ENCODE measurements around the gene MAPK11. TPM values are rescaled to one million over a fixed set of nuclear protein-coding genes. Genes with fewer than 3 reads are reported as not detected.

MAPK11 gene
- polyA plus RNA-seq, 3 donors = 0.81 TPM; not detected in 2

GRCh38 chr22:50226875-50227165 lies 43.4 kb downstream of the MAPK11 start:
- Histone ChIP-seq H3K27ac (ENCODE audit: low read depth in 1 of 2, low read length in 2 of 2) (no peak overlapping the region), H3K4me1 (ENCODE audit: control insufficient read depth in 1 of 2, insufficient read depth in 2 of 2, low read length in 2 of 2) (no peaks in the 10 kb centered on the region), H3K36me3 (replicated peaks in 1 of 2; ENCODE audit: control insufficient read depth in 1 of 2, insufficient read depth in 2 of 2, low read length in 2 of 2) (peaks cover 61 to 83% of the 10 kb centered on the region in 2 donors), H3K79me2 (ENCODE audit: insufficient read depth, low read length) (no peaks in the 10 kb centered on the region), H3K4me3 (replicated peaks in 1 of 3; ENCODE audit: low read depth in 2 of 3, low read length in 3 of 3) (no peak overlapping the region), H4K20me1 (ENCODE audit: insufficient read depth, low read length) (no peaks in the 10 kb centered on the region), H3K9me3 (replicated peaks in 1 of 2; ENCODE audit: control insufficient read depth in 1 of 2, insufficient read depth in 1 of 2, low read length in 2 of 2) (no peaks in the 10 kb centered on the region), H3K27me3 (ENCODE audit: control insufficient read depth in 2 of 2, insufficient read depth in 2 of 2, low read length in 2 of 2) (no peaks in the 10 kb centered on the region), H2AFZ (ENCODE audit: insufficient read depth, low read depth, low read length, poor library complexity, severe bottlenecking) (no peak overlapping the region), H3K4me2 (replicated peaks; ENCODE audit: extremely low read depth, low read length, poor library complexity, severe bottlenecking) (no peak overlapping the region), H3K9ac (ENCODE audit: insufficient read depth, low read length, poor library complexity, severe bottlenecking) (no peak overlapping the region)
- DNase-seq = no peak
- no peaks in the 10 kb centered on the region for H3K9me3 Mint-ChIP-seq
- TF ChIP-seq CTCF (IDR thresholded peaks at IDR 0.05) = no peak
- intact Hi-C loops (cut with micrococcal nuclease) = no loop called here
- H3K27ac Mint-ChIP-seq = no peak overlapping the region
- WGBS (ENCODE audit: insufficient coverage) = 97% methylated on average over 18 of the region's 18 CpGs
- H3K4me1 Mint-ChIP-seq = no peaks in the 10 kb centered on the region
- H3K27me3 Mint-ChIP-seq (ENCODE audit: low read depth in 3 of 3) = peaks cover 0 to 2% (median 0%) of the 10 kb centered on the region in 3 donors
- no peak overlapping the region for H3K4me3 Mint-ChIP-seq
- peaks cover 57 to 88% of the 10 kb centered on the region in 2 donors for H3K36me3 Mint-ChIP-seq

- Mint-ChIP-seq H3K9me3 (no peaks in the 10 kb centered on the region), H3K4me1 (no peaks in the 10 kb centered on the region), H3K4me3 (no peak overlapping the region), H3K27me3 (ENCODE audit: low read depth in 3 of 3) (peaks cover 0 to 2% (median 0%) of the 10 kb centered on the region in 3 donors), H3K36me3 (peaks cover 58 to 87% of the 10 kb centered on the region in 2 donors), H3K27ac (no peak overlapping the region)
- Histone ChIP-seq H4K20me1 (ENCODE audit: insufficient read depth, low read length) (no peaks in the 10 kb centered on the region), H3K4me1 (ENCODE audit: control insufficient read depth in 1 of 2, insufficient read depth in 2 of 2, low read length in 2 of 2) (no peaks in the 10 kb centered on the region), H3K27ac (ENCODE audit: low read depth in 1 of 2, low read length in 2 of 2) (no peak overlapping the region), H2AFZ (ENCODE audit: insufficient read depth, low read depth, low read length, poor library complexity, severe bottlenecking) (no peak overlapping the region), H3K4me3 (replicated peaks in 1 of 3; ENCODE audit: low read depth in 2 of 3, low read length in 3 of 3) (no peak overlapping the region), H3K27me3 (ENCODE audit: control insufficient read depth in 2 of 2, insufficient read depth in 2 of 2, low read length in 2 of 2) (no peaks in the 10 kb centered on the region), H3K9me3 (replicated peaks in 1 of 2; ENCODE audit: control insufficient read depth in 1 of 2, insufficient read depth in 1 of 2, low read length in 2 of 2) (no peaks in the 10 kb centered on the region), H3K79me2 (ENCODE audit: insufficient read depth, low read length) (no peaks in the 10 kb centered on the region), H3K36me3 (replicated peaks in 1 of 2; ENCODE audit: control insufficient read depth in 1 of 2, insufficient read depth in 2 of 2, low read length in 2 of 2) (peaks cover 67 to 83% of the 10 kb centered on the region in 2 donors), H3K9ac (ENCODE audit: insufficient read depth, low read length, poor library complexity, severe bottlenecking) (no peak overlapping the region), H3K4me2 (replicated peaks; ENCODE audit: extremely low read depth, low read length, poor library complexity, severe bottlenecking) (no peak overlapping the region)
- no peak for TF ChIP-seq CTCF (IDR thresholded peaks at IDR 0.05)
- WGBS (ENCODE audit: insufficient coverage) = 99% methylated on average over 22 of the region's 31 CpGs
- intact Hi-C loops (cut with micrococcal nuclease) = no loop called here
- DNase-seq = no peak
These were observed 43.9 kb downstream of the MAPK11 start for GRCh38 chr22:50226063-50226874.

Data from CD14-positive monocyte (primary cell).